ENCODE data around the gene TEN1.

The TEN1 gene

GRCh38 chr17:76007850-76008165 lies 28.8 kb downstream of the TEN1 start:
- no peak for DNase-seq

DNA sequence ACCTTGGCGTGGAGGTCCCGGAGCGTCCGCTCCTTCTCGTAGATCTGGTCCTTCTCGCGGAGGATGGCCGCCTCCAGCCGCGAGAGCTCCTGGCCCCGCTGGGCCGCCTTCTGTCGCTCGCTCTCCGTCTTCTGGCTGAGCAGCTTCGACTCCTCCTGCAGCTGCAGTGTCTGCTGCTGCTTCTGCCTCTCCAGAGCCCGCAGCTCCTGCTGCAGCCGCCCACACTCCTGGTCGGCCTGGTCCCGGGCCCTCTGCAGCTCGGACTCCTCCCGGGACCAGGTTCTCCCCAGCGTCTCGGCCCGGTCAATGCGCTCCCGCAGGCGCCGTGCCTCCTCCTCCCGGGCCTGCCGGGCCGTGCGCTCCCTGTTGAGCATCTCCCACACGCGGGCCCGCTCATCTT lies 29.2 kb downstream of the TEN1 start:
- no peak for DNase-seq

GRCh38 chr17:76008630-76009425 lies 29.8 kb downstream of the TEN1 start:
- DNase-seq = no peak

- no peak for DNase-seq
Measured at GRCh38 chr17:76009447-76009846, 30.4 kb downstream of the TEN1 start.

- DNase-seq = no peak
Measured at GRCh38 chr17:76009969-76010661, 31.1 kb downstream of the TEN1 start.

- no peak for DNase-seq
Measured at GRCh38 chr17:76011951-76012350, 32.9 kb downstream of the TEN1 start.

DNA sequence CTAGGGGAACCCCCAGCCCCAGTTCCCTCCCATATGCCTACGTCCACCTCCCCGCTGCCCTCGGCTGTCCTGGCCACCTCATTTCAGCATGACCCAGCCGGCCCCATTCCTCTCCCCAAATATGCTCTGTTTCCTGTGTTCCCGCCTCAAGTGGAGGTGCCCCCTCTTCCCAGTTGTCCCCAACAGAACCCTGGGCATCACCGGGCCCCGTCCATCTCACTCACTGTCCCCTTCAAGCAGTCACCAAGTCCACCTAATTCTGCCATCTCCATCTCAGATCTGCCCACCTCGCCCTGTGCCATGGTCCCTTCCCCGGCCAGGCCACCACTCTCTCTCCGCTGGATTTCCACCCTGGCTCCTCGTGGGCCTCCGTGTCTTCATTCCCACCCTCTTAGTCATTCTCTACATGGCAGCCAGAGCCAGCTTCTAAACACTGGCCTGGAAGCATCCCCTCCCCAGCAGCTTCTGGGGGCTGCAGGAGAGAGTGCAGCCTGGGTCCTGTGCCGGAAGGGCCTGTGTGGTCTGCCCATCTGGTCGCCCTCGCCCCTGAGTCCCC lies 34.4 kb downstream of the TEN1 start:
- DNase-seq = no peak

- DNase-seq = peak; percentile 3 to 41
Measured at GRCh38 chr17:76014100-76014924, 35.3 kb downstream of the TEN1 start.

DNA sequence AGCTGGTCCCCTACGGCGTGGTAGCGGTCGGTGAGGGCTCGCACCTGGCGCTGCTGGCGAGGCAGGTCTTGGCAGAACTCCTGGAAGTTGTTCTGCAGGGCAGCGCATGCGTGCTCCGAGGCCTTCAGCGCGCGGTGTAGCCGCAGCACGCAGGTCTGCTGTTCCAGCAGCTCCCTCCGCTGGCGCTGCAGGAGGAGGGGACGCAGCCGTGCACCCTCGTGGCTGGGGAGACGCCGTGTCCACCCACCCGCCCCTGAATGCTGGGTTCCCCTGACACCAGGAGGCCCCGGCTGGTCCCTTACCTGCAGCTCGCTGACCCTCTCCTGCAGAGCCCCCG lies 35.9 kb downstream of the TEN1 start:
- no peak for DNase-seq

- DNase-seq = no peak
Measured at GRCh38 chr17:76017481-76018339, 38.7 kb downstream of the TEN1 start.

- no peak for DNase-seq
Measured at GRCh38 chr17:76018340-76018680, 39.3 kb downstream of the TEN1 start.

GRCh38 chr17:76018801-76019200 lies 39.8 kb downstream of the TEN1 start:
- DNase-seq = no peak

GRCh38 chr17:76019833-76020467 lies 40.9 kb downstream of the TEN1 start:
- DNase-seq = no peak

DNA sequence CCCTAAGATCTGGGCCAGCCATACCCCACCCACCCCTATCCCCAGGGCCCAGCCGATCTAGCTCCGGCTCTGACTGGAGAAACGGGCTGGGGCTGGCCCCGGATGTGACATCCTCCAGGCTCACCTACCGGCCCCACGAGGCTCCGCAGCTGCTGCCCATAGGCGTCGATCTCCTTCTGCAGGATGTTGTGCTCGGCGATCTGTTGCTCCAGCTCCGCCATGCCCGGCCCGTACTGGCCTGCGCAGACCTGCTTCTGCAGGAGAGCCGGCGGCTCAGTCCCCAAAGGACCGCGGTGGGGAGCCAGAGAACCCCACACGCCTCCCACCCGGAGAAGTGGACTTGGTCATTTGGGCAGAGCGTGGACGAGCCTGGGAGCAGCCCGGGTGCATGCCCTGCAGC lies 43.2 kb downstream of the TEN1 start:
- DNase-seq = no peak

DNA sequence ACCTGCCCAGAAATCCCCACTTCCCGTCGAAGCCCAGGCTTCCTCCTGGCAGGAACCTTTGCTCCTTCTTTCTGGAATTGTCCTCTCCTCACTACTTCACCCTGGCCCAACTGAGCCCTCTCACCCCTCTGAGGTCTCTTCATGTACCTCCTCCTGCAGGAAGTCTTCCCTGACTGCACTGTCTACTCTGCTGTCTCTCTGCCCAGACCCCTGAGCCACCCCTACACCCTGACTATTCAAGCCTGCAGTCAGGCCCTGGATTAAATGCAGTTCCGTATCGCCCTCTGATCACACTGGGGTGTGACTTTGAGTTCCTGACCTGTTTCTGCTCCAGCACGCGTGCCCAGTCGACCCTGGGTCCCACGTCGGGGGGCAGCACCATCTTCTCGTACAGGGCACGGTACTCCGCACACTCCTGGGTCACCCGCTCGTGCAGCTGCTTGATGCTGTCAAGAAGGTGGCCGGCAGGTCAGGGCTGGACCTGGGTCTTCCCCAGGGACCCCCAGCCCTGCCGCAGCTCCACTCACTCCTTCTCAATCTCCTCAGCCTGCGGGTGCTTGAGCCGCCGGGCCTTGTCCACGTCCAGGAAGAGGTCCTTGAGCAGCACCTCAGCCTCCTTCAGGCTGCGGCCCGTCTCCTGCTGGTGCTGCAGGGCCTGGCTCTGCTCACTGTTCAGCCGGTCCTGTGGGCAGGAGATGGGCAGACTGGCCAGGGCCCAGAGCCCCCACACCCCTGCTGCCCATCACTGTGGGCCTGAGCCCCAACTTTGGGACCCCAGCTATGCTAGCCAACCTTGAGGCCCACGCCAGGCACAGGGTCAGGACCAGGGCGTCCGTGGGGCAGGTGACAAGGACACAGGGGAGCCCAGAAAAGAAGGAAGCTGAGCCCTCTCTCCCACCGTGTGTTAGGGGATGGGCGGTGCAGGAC lies 44.2 kb downstream of the TEN1 start:
- no peak for DNase-seq

GRCh38 chr17:76023900-76024237 lies 44.8 kb downstream of the TEN1 start:
- no peak for DNase-seq

DNA sequence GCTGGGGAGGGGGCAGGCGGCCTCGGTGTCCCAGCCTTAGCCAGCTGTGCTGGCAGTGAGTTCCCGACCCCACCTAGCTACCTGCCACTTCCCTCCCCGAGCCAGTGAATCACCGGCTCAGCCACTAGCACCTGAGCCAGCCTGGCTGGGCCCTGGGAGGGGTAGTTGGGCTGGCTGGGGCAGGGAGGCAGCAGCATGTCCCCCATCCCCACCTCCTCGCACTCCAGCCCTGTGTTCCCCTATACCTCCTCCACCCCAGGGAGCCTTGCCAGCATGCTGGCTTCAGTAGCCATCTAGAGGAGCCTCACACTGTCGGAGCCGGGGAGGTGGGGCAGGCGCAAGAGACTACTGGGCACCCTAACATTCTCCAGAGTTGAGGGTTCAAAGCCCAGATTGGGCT lies 45.3 kb downstream of the TEN1 start:
- DNase-seq = no peak

DNA sequence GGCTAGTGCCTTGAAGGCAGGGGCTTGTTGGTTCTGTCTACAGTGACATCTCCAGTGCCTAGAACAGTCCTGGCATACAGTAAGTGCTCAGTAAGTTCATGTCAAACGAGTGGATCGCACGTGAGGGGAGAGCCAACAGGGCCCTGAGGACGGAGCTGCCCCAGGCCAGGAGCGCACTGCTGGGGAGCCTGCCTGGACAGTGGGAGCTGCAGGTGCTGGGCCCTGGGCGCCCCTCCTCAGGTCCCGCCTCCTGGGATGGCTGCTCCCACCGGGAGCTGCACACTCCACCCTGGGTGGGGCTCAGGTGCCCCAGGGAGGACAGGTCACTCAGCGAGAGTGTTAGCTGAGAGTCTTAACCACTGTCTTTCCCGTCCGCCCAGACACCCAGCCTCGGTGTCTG lies 46.3 kb downstream of the TEN1 start:
- DNase-seq = no peak

GRCh38 chr17:76026714-76027158 lies 47.7 kb downstream of the TEN1 start:
- no peak for DNase-seq

DNA sequence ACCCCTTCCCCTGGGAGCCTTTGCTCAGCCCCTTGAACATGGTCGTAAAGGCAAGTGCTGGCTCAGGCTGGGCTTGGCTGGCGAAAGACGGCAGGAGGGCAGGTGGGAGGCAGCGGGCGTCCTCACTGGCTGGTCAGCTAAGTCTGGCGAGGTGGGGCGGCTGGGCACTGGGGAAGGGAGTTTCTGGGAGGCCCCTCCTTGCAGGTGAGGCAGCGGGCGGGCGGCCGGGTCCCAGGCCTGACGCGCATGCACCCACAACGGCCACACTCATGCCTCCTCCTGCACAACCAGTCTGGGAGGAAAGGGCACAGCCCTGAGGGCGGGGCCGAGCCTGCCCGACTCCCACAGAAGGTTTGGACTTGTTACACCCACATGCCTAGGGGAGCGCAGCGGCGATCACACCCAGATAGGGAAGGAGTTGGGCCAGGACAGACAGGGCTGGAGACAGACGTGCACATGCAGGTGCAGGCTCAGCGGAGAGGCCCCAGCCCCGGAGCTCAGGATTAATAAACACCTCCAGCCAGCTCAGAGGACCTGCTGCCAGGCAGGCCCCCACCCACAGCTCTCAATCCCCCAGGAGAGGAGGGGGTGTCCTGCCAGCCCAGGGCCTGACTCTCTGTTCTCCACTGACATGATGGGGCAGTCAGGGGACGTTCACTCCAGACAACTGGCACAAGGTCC lies 48.3 kb downstream of the TEN1 start, which contains the start of gene EVPL:
TSS of gene EVPL (minus strand) at position 148 of the 681 bp plus-strand sequence. CDS start at position 40, 108 bp downstream.
- no peak for DNase-seq

All from hippocampal formation (tissue), 2 donors.